ENCODE measurements around the gene RNU6-9.

RNU6-9 gene

DNA sequence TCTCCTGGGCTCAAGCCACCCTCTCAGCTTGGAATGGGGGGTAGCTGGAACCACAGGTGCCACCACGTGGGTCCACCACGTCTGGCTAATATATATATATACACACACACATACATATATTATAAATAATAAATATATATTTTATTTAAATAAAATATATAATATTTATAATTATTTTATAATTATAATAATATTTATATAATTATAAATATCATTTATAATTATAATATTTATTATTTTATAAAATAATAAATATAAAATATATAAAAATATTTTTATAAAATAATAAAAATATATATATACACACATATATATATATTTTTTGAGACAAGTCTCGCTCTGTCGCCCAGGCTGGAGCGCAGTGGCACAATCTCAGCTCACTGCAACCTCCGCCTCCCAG lies 38.7 kb upstream of the RNU6-9 start:
- no peaks in the 10 kb centered on the region for H3K4me1 ChIP-seq (ENCODE audit: low read length)
- no peak overlapping the region for H3K27ac ChIP-seq (ENCODE audit: low read length)
- TF ChIP-seq, protein P1, sequence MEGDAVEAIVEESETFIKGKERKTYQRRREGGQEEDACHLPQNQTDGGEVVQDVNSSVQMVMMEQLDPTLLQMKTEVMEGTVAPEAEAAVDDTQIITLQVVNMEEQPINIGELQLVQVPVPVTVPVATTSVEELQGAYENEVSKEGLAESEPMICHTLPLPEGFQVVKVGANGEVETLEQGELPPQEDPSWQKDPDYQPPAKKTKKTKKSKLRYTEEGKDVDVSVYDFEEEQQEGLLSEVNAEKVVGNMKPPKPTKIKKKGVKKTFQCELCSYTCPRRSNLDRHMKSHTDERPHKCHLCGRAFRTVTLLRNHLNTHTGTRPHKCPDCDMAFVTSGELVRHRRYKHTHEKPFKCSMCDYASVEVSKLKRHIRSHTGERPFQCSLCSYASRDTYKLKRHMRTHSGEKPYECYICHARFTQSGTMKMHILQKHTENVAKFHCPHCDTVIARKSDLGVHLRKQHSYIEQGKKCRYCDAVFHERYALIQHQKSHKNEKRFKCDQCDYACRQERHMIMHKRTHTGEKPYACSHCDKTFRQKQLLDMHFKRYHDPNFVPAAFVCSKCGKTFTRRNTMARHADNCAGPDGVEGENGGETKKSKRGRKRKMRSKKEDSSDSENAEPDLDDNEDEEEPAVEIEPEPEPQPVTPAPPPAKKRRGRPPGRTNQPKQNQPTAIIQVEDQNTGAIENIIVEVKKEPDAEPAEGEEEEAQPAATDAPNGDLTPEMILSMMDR (IDR thresholded peaks at IDR 0.05; ENCODE audit: low read depth, low read length): no peak
- no peak for TF ChIP-seq EZH2phosphoT487 (IDR thresholded peaks at IDR 0.05; ENCODE audit: low read depth)
- no peaks in the 10 kb centered on the region for H3K79me2 ChIP-seq (ENCODE audit: low read length)
- no peak overlapping the region for H3K9ac ChIP-seq (ENCODE audit: low read length)
- H2AFZ ChIP-seq (ENCODE audit: low read depth, low read length): no peak overlapping the region
- H3K4me3 ChIP-seq (ENCODE audit: low read length): no peak overlapping the region
- H3K27me3 ChIP-seq (ENCODE audit: low read depth, low read length): 0 out of 2 replicates have a peak, but pooled peaks cover 4% of the 10 kb centered on the region
- no peaks in the 10 kb centered on the region for H3K36me3 ChIP-seq (replicated peaks; ENCODE audit: low read depth, low read length)
- no peaks in the 10 kb centered on the region for H3K9me3 ChIP-seq (ENCODE audit: insufficient read depth, low read length)
- H4K20me1 ChIP-seq (ENCODE audit: insufficient read depth, low read length): no peaks in the 10 kb centered on the region
- H3K4me2 ChIP-seq (ENCODE audit: low read length): no peak overlapping the region

DNA sequence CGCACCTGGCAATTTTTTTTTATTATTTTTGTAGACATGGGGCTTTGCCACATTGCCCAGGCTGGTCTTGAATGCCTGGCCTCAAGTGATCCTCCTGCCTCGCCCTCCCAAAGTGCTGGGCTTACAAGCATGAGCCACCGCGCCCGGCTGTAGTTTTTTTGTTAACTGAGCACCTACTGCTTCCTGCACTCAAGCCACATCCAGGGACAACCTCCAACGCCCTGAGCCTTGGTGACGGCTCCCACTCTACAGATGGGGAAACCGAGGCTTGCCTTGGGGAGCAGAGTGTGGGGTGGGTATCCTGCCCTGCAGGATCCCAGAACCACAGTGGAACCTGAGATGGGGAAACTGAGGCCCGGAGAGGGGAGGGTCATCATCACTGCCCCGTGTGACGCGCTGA lies 38.1 kb upstream of the RNU6-9 start:
- Histone ChIP-seq H4K20me1 (ENCODE audit: insufficient read depth, low read length) (no peaks in the 10 kb centered on the region), H3K79me2 (ENCODE audit: low read length) (no peaks in the 10 kb centered on the region), H2AFZ (ENCODE audit: low read depth, low read length) (no peak overlapping the region), H3K4me2 (ENCODE audit: low read length) (no peak overlapping the region), H3K9me3 (ENCODE audit: insufficient read depth, low read length) (no peaks in the 10 kb centered on the region), H3K4me1 (ENCODE audit: low read length) (no peaks in the 10 kb centered on the region), H3K36me3 (replicated peaks; ENCODE audit: low read depth, low read length) (no peaks in the 10 kb centered on the region), H3K4me3 (ENCODE audit: low read length) (no peak overlapping the region), H3K27me3 (ENCODE audit: low read depth, low read length) (0 out of 2 replicates have a peak, but pooled peaks cover 4% of the 10 kb centered on the region), H3K9ac (ENCODE audit: low read length) (no peak overlapping the region), H3K27ac (ENCODE audit: low read length) (no peak overlapping the region)
- TF ChIP-seq EZH2phosphoT487 (IDR thresholded peaks at IDR 0.05; ENCODE audit: low read depth): no peak
- TF ChIP-seq, protein P1 (IDR thresholded peaks at IDR 0.05; ENCODE audit: low read depth, low read length): no peak

DNA sequence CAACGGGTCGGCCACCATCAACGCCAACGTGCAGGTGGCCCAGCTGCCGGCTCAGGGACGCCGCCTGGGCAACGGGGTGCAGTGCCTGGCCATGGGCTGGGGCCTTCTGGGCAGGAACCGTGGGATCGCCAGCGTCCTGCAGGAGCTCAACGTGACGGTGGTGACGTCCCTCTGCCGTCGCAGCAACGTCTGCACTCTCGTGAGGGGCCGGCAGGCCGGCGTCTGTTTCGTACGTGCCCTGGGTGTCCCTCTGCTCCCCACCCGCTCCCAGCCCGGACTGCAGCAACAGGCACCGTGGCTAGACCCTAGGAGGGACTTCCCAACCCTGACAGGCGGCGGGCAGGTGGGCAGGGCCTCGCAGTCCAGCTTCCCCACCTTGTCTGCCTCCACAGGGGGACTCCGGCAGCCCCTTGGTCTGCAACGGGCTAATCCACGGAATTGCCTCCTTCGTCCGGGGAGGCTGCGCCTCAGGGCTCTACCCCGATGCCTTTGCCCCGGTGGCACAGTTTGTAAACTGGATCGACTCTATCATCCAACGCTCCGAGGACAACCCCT lies 37.6 kb upstream of the RNU6-9 start:
- Histone ChIP-seq H3K36me3 (replicated peaks; ENCODE audit: low read depth, low read length) (no peaks in the 10 kb centered on the region), H4K20me1 (ENCODE audit: insufficient read depth, low read length) (no peaks in the 10 kb centered on the region), H3K79me2 (ENCODE audit: low read length) (no peaks in the 10 kb centered on the region), H2AFZ (ENCODE audit: low read depth, low read length) (no peak overlapping the region), H3K27me3 (ENCODE audit: low read depth, low read length) (0 out of 2 replicates have a peak, but pooled peaks cover 4% of the 10 kb centered on the region), H3K9ac (ENCODE audit: low read length) (no peak overlapping the region), H3K27ac (ENCODE audit: low read length) (no peak overlapping the region), H3K4me1 (ENCODE audit: low read length) (no peaks in the 10 kb centered on the region), H3K4me2 (ENCODE audit: low read length) (no peak overlapping the region), H3K9me3 (ENCODE audit: insufficient read depth, low read length) (no peaks in the 10 kb centered on the region), H3K4me3 (ENCODE audit: low read length) (no peak overlapping the region)
- TF ChIP-seq, protein P1 (IDR thresholded peaks at IDR 0.05; ENCODE audit: low read depth, low read length): no peak
- TF ChIP-seq EZH2phosphoT487 (IDR thresholded peaks at IDR 0.05; ENCODE audit: low read depth): no peak

DNA sequence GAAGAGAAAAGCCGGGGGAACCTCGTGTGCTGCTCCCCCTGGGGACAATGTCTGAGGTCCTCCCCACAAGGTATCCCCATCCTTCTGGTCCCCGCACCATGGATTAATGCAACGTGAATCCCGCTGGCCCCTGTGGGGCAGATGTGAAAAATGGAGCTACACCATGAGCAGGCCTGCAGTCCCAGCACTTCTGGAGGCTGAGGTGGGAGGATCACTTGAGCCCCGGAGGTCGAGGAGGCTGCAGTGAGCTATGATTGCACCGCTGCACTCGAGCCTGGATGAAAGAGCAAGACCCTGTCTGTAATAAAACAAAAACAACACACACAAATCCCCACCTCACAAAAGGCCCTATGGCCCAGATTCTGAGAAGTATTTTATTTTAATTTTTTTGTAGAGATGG lies 35.0 kb upstream of the RNU6-9 start:
- Histone ChIP-seq H3K36me3 (replicated peaks; ENCODE audit: low read depth, low read length) (no peaks in the 10 kb centered on the region), H3K27me3 (ENCODE audit: low read depth, low read length) (no peaks in the 10 kb centered on the region), H3K9ac (ENCODE audit: low read length) (no peak overlapping the region), H3K4me2 (ENCODE audit: low read length) (no peak overlapping the region), H3K27ac (ENCODE audit: low read length) (no peak overlapping the region), H3K9me3 (ENCODE audit: insufficient read depth, low read length) (no peaks in the 10 kb centered on the region), H4K20me1 (ENCODE audit: insufficient read depth, low read length) (no peaks in the 10 kb centered on the region), H2AFZ (ENCODE audit: low read depth, low read length) (no peak overlapping the region), H3K4me3 (ENCODE audit: low read length) (no peak overlapping the region), H3K4me1 (ENCODE audit: low read length) (0 out of 2 replicates have a peak, but pooled peaks cover 1% of the 10 kb centered on the region), H3K79me2 (ENCODE audit: low read length) (no peaks in the 10 kb centered on the region)
- TF ChIP-seq, protein P1 (IDR thresholded peaks at IDR 0.05; ENCODE audit: low read depth, low read length): no peak
- no peak for TF ChIP-seq EZH2phosphoT487 (IDR thresholded peaks at IDR 0.05; ENCODE audit: low read depth)

Measured in OCI-LY3 (cell line).